IMR-90 (cell line): ENCODE data around the gene XPR1. TPM values are rescaled to one million over a fixed set of nuclear protein-coding genes. Genes with fewer than 3 reads are reported as not detected.

Source experiments
- ATAC-seq: fragments of 200-7000 bp; cut with Tn5 transposase; 2 replicates; pipeline ENCODE4 v1.9.1; 2020; ENCODE audit warnings: low read depth, mild to moderate bottlenecking, moderate library complexity
- BruUV-seq: library from RNA; stranded (reverse); fragments of 400-500 nt; replicated peaks from 2 replicates; lab custom pipeline; 2021; lab: Mats Ljungman, UMichigan
- CTCF ChIA-PET: fragments of 300-600 bp; formaldehyde crosslinking; extraction: SDS; loops from one replicate; lab custom pipeline; 2021; ENCODE audit warnings: antibody characterized with exemption; lab: Yijun Ruan, JAX
- POLR2A ChIA-PET: fragments of 300-600 bp; sonication (Branson Sonifier 250); formaldehyde crosslinking; loops from one replicate; lab custom pipeline; 2022; ENCODE audit warnings: antibody characterized with exemption; ENCODE audit not compliant: unreplicated experiment; lab: Charles Lee
- DNase-seq: peaks from one replicate; pipeline ENCODE4 v3.0.0; 2013
- H2AFZ ChIP-seq: replicated peaks from 2 replicates; pipeline ENCODE3; 2013; ENCODE audit warnings: low read length, mild to moderate bottlenecking; ENCODE audit not compliant: poor library complexity
- H2AK5ac ChIP-seq: 2 replicates; pipeline ENCODE4 v1.6.1; 2013; ENCODE audit warnings: low read depth, low read length, inconsistent platforms
- H2AK9ac ChIP-seq: replicated peaks from 2 replicates; pipeline ENCODE3; 2013; ENCODE audit warnings: mild to moderate bottlenecking, low read depth, low read length, moderate library complexity; ENCODE audit not compliant: poor library complexity
- H2BK120ac ChIP-seq: 2 replicates; pipeline ENCODE4 v1.6.1; 2013; ENCODE audit warnings: low read depth, low read length, inconsistent platforms
- H2BK15ac ChIP-seq: 3 replicates; pipeline ENCODE4 v1.6.1; 2013; ENCODE audit warnings: low read depth, low read length, inconsistent platforms
- H2BK20ac ChIP-seq: 2 replicates; pipeline ENCODE4 v1.6.1; 2013; ENCODE audit warnings: low read depth, mild to moderate bottlenecking, inconsistent platforms, low read length, moderate library complexity
- H2BK5ac ChIP-seq: 2 replicates; pipeline ENCODE4 v1.6.1; 2013; ENCODE audit warnings: mild to moderate bottlenecking, low read depth, low read length, inconsistent platforms; ENCODE audit not compliant: poor library complexity, severe bottlenecking
- H3K14ac ChIP-seq: replicated peaks from 2 replicates; pipeline ENCODE4 v1.6.1; 2013; ENCODE audit warnings: low read depth, low read length, inconsistent platforms
- H3K18ac ChIP-seq: 2 replicates; pipeline ENCODE4 v1.6.1; 2013; ENCODE audit warnings: low read depth, low read length, control low read depth
- H3K23ac ChIP-seq: 2 replicates; pipeline ENCODE4 v1.6.1; 2013; ENCODE audit warnings: low read depth, low read length, inconsistent platforms
- H3K27ac ChIP-seq: 2 replicates; pipeline ENCODE4 v1.5.1; 2013; ENCODE audit warnings: mild to moderate bottlenecking, control low read depth, low read length; ENCODE audit not compliant: insufficient read depth
- H3K27me3 ChIP-seq: 2 replicates; pipeline ENCODE4 v1.6.1; 2013; ENCODE audit warnings: low read length; ENCODE audit not compliant: control insufficient read depth, insufficient read depth
- H3K36me3 ChIP-seq: 2 replicates; pipeline ENCODE4 v1.6.1; 2013; ENCODE audit warnings: low read length, mixed read lengths; ENCODE audit not compliant: control insufficient read depth, insufficient read depth
- H3K4ac ChIP-seq: 2 replicates; pipeline ENCODE4 v1.6.1; 2013; ENCODE audit warnings: low read depth, low read length, inconsistent platforms
- H3K4me1 ChIP-seq: 2 replicates; pipeline ENCODE4 v1.6.1; 2013; ENCODE audit warnings: low read length, mixed read lengths; ENCODE audit not compliant: control insufficient read depth, insufficient read depth
- H3K4me2 ChIP-seq: 2 replicates; pipeline ENCODE4 v1.6.1; 2013; ENCODE audit warnings: low read depth, mild to moderate bottlenecking, control low read depth, low read length, moderate library complexity
- H3K4me3 ChIP-seq: 2 replicates; pipeline ENCODE4 v1.5.1; 2013; ENCODE audit warnings: low read depth, mild to moderate bottlenecking, control low read depth, low read length, moderate library complexity; ENCODE audit not compliant: insufficient read depth
- H3K56ac ChIP-seq: 2 replicates; pipeline ENCODE4 v1.6.1; 2013; ENCODE audit warnings: low read length, inconsistent platforms; ENCODE audit not compliant: insufficient read depth; ENCODE audit errors: extremely low read depth
- H3K79me1 ChIP-seq, 2 experiments: 2 replicates each; pipeline ENCODE4 v1.6.1; 2013; ENCODE audit warnings: low read length in 2 of 2, inconsistent platforms in 1 of 2, low read depth in 1 of 2
- H3K9ac ChIP-seq: 2 replicates; pipeline ENCODE4 v1.6.1; 2013; ENCODE audit warnings: low read depth, low read length, control low read depth
- H3K9me1 ChIP-seq: 2 replicates; pipeline ENCODE4 v1.6.1; 2013; ENCODE audit warnings: low read length, inconsistent platforms; ENCODE audit not compliant: insufficient read depth
- H3K9me3 ChIP-seq: 2 replicates; pipeline ENCODE4 v1.6.1; 2013; ENCODE audit warnings: low read length; ENCODE audit not compliant: control insufficient read depth, insufficient read depth
- H4K20me1 ChIP-seq: 2 replicates; pipeline ENCODE4 v1.6.1; 2013; ENCODE audit warnings: low read length, inconsistent platforms; ENCODE audit not compliant: insufficient read depth
- H4K5ac ChIP-seq: 2 replicates; pipeline ENCODE4 v1.6.1; 2013; ENCODE audit warnings: mild to moderate bottlenecking, low read depth, low read length, control low read depth
- H4K8ac ChIP-seq, 2 experiments: 2 replicates each; pipeline ENCODE4 v1.6.1; 2013; ENCODE audit warnings: low read depth in 2 of 2, low read length in 2 of 2, control low read depth in 1 of 2, inconsistent platforms in 1 of 2
- H4K91ac ChIP-seq: 2 replicates; pipeline ENCODE4 v1.6.1; 2013; ENCODE audit warnings: low read depth, low read length, inconsistent platforms; ENCODE audit not compliant: insufficient read depth
- BHLHE40 ChIP-seq: fragments of 150-350 bp; IDR thresholded peaks from 2 replicates; pipeline ENCODE4 v1.6.1; 2016; ENCODE audit warnings: mild to moderate bottlenecking, low read depth, low read length
- CEBPB ChIP-seq: IDR thresholded peaks from 2 replicates; pipeline ENCODE4 v1.6.1; 2012; ENCODE audit warnings: low read depth, low read length, improper control_type of control experiment
- CHD1 ChIP-seq: IDR thresholded peaks from 2 replicates; pipeline ENCODE4 v1.6.1; 2012; ENCODE audit warnings: low read depth, low read length, improper control_type of control experiment
- ELK1 ChIP-seq: fragments of 150-350 bp; IDR thresholded peaks from 2 replicates; pipeline ENCODE4 v1.6.1; 2016; ENCODE audit warnings: low read depth, mild to moderate bottlenecking, low read length, moderate library complexity, borderline replicate concordance
- FOS ChIP-seq: fragments of 150-350 bp; IDR thresholded peaks from 2 replicates; pipeline ENCODE4 v1.6.1; 2016; ENCODE audit warnings: low read depth, low read length
- MAFK ChIP-seq: IDR thresholded peaks from 2 replicates; pipeline ENCODE4 v1.6.1; 2012; ENCODE audit warnings: low read depth, low read length, improper control_type of control experiment
- MAZ ChIP-seq: IDR thresholded peaks from 2 replicates; pipeline ENCODE4 v1.6.1; 2012; ENCODE audit warnings: low read depth, mild to moderate bottlenecking, low read length, improper control_type of control experiment, moderate library complexity, borderline replicate concordance
- MXI1 ChIP-seq: IDR thresholded peaks from 2 replicates; pipeline ENCODE4 v1.6.1; 2012; ENCODE audit warnings: low read depth, mild to moderate bottlenecking, low read length, moderate library complexity, borderline replicate concordance
- NFE2L2 ChIP-seq: fragments of 150-350 bp; IDR thresholded peaks from 2 replicates; pipeline ENCODE4 v1.6.1; 2016; ENCODE audit warnings: low read depth, mild to moderate bottlenecking, low read length
- POLR2A ChIP-seq: IDR thresholded peaks from 2 replicates; pipeline ENCODE4 v1.6.1; 2012; ENCODE audit warnings: mild to moderate bottlenecking, low read depth, low read length
- RAD21 ChIP-seq: IDR thresholded peaks from 2 replicates; pipeline ENCODE4 v1.6.1; 2012; ENCODE audit warnings: low read length, improper control_type of control experiment
- RCOR1 ChIP-seq: IDR thresholded peaks from 2 replicates; pipeline ENCODE4 v1.6.1; 2012; ENCODE audit warnings: mild to moderate bottlenecking, low read length, improper control_type of control experiment; ENCODE audit not compliant: insufficient replicate concordance
- RFX5 ChIP-seq: IDR thresholded peaks from 2 replicates; pipeline ENCODE4 v1.8.0; 2012; ENCODE audit warnings: low read depth, mild to moderate bottlenecking, low read length, moderate library complexity
- SMC3 ChIP-seq: fragments of 150-350 bp; IDR thresholded peaks from 2 replicates; pipeline ENCODE4 v1.6.1; 2016; ENCODE audit warnings: low read depth, mild to moderate bottlenecking, antibody characterized with exemption, low read length, moderate library complexity
- WGBS, 2 experiments: methylation state at CpG; one replicate each; pipeline versions ENCODE4 v1.1.5 to v1.1.7; 2013; ENCODE audit warnings: missing lambda C conversion rate in 2 of 2; ENCODE audit not compliant: insufficient read length in 1 of 2; ENCODE audit errors: extremely low coverage in 2 of 2; 5-methylcytosine and 5-hydroxymethylcytosine counted together
- dilution Hi-C: fragments of 300-500 bp; cut with HindIII; formaldehyde crosslinking; loops from one replicate; pipeline ENCODE4 v1.14.3; 2018; ENCODE audit warnings: low sequenced_read_pairs; ENCODE audit not compliant: unreplicated experiment
- in situ Hi-C: fragments of 300-500 bp; cut with MboI; formaldehyde crosslinking; loops from 3 replicates; pipeline ENCODE4 v1.14.3; 2019; ENCODE audit warnings: low sequenced_read_pairs, inconsistent platforms, mixed read lengths
- intact Hi-C: fragments of 100-400 bp; cut with micrococcal nuclease; formaldehyde crosslinking; loops from 2 replicates; pipeline ENCODE4 v1.10.0; 2022
- polyA plus RNA-seq, 3 experiments: library from polyadenylated mRNA; depleted of rRNA; stranded (reverse); fragments of >200 nt; gene quantifications; 2 replicates each; pipeline ENCODE4 v1.2.3, GENCODE V29; 2012; ENCODE audit warnings: low replicate concordance in 1 of 3
- total RNA-seq: library from RNA; depleted of rRNA; stranded (reverse); fragments of >200 nt; gene quantifications from 2 replicates; pipeline ENCODE4 v1.2.3, GENCODE V29; 2012
- TF ChIP-seq, protein P1 (sequence below): fragments of 150-350 bp; IDR thresholded peaks from 2 replicates; pipeline ENCODE4 v1.6.1; 2017; ENCODE audit warnings: mild to moderate bottlenecking, antibody characterized with exemption, low read length, low read depth
- TF ChIP-seq, protein P2 (sequence below): conservative IDR thresholded peaks from 2 replicates; pipeline ENCODE4 v1.5.1; 2012; ENCODE audit warnings: mild to moderate bottlenecking, low read depth, low read length, improper control_type of control experiment

XPR1 gene
- total and polyA plus RNA-seq, 2 of the 4 experiments (the other 2 are of a cell fraction), result 11.8 to 25.1 TPM

- Histone ChIP-seq H3K4me1 (0 out of 2 replicates have a peak, but pooled peaks cover 2% of the 10 kb centered on the region), H3K9me1 (no peaks in the 10 kb centered on the region), H2BK120ac (no peak overlapping the region), H2AK9ac (no peak overlapping the region), H2BK5ac (no peak overlapping the region), H3K27ac (no peak overlapping the region), H4K20me1 (no peaks in the 10 kb centered on the region), H3K9me3 (no peaks in the 10 kb centered on the region), H4K91ac (no peak overlapping the region), H2BK20ac (no peak overlapping the region), H2BK15ac (no peak overlapping the region), H3K9ac (no peak overlapping the region), H2AK5ac (no peak overlapping the region), H4K5ac (no peak overlapping the region), H4K8ac (no peak overlapping the region), H3K36me3 (no peaks in the 10 kb centered on the region), H3K79me1 (no peaks in the 10 kb centered on the region), H3K4ac (no peak overlapping the region), H3K56ac (no peak overlapping the region), H3K27me3 (no peaks in the 10 kb centered on the region), H2AFZ (no peak overlapping the region), H3K23ac (no peak overlapping the region), H3K18ac (no peak overlapping the region), H3K4me3 (no peak overlapping the region), H3K4me2 (no peak overlapping the region), H3K14ac (no peak overlapping the region)
- 86% methylated on average over 1 of the region's 3 CpGs; no CpG with 5 or more reads in 1 of the 2 experiments for WGBS, 2 experiments
- DNase-seq, result no peak
- intact Hi-C loops, result no loop called here
- CTCF ChIA-PET, result interaction anchor here (0.6 kb wide), 1 partner anchor 434 kb away, joined by 4 read pairs; no protein-coding TSS in a partner anchor
- BruUV-seq, result no TSS peak
- TF ChIP-seq MAFK (no peak), FOS (no peak), NFE2L2 (no peak), SMC3 (no peak), ELK1 (no peak), MAZ (no peak), RFX5 (no peak), CHD1 (no peak), RAD21 (no peak), MXI1 (no peak), RCOR1 (no peak), POLR2A (no peak), BHLHE40 (no peak), CEBPB (no peak)
- TF ChIP-seq, protein P1, sequence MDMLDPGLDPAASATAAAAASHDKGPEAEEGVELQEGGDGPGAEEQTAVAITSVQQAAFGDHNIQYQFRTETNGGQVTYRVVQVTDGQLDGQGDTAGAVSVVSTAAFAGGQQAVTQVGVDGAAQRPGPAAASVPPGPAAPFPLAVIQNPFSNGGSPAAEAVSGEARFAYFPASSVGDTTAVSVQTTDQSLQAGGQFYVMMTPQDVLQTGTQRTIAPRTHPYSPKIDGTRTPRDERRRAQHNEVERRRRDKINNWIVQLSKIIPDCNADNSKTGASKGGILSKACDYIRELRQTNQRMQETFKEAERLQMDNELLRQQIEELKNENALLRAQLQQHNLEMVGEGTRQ, result no peak
- TF ChIP-seq, protein P2, sequence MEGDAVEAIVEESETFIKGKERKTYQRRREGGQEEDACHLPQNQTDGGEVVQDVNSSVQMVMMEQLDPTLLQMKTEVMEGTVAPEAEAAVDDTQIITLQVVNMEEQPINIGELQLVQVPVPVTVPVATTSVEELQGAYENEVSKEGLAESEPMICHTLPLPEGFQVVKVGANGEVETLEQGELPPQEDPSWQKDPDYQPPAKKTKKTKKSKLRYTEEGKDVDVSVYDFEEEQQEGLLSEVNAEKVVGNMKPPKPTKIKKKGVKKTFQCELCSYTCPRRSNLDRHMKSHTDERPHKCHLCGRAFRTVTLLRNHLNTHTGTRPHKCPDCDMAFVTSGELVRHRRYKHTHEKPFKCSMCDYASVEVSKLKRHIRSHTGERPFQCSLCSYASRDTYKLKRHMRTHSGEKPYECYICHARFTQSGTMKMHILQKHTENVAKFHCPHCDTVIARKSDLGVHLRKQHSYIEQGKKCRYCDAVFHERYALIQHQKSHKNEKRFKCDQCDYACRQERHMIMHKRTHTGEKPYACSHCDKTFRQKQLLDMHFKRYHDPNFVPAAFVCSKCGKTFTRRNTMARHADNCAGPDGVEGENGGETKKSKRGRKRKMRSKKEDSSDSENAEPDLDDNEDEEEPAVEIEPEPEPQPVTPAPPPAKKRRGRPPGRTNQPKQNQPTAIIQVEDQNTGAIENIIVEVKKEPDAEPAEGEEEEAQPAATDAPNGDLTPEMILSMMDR, result no peak
- dilution Hi-C loops, result no loop called here
- no peak for ATAC-seq
- POLR2A ChIA-PET, result no interaction called here
- in situ Hi-C loops, result no loop called here
Measured at GRCh38 chr1:180902541-180902940, 270.7 kb downstream of the XPR1 start.
